Heart left ventricle (tissue), 16 donors: ENCODE results near the gene CFL1. TPM values are rescaled to one million over a fixed set of nuclear protein-coding genes. Genes with fewer than 3 reads are reported as not detected.

Source experiments
- ATAC-seq, 4 donors: fragments of 200-7000 bp; cut with Tn5 transposase; one replicate each; pipeline ENCODE4 v1.9.1; 2020 to 2022; ENCODE audit warnings: moderate library complexity in 4 of 4, mild to moderate bottlenecking in 3 of 4, moderate number of reproducible peaks in 1 of 4
- DNase-seq, 5 donors: peaks; one replicate each; pipeline ENCODE4 v3.0.0-alpha.2; 2020
- H3K27ac ChIP-seq, 12 donors: fragments of 200-600 bp; sonication (generic) in 4 of 12; one replicate each; pipeline versions ENCODE4 v1.5.0 to v1.8.0; 2016 to 2022; ENCODE audit warnings: mild to moderate bottlenecking in 2 of 12
- H3K27me3 ChIP-seq, 9 donors: fragments of 200-600 bp; sonication (generic) in 2 of 9; one replicate each; pipeline versions ENCODE4 v1.5.1 to v1.8.0; 2016 to 2022; ENCODE audit warnings: mild to moderate bottlenecking in 3 of 9
- H3K36me3 ChIP-seq, 9 donors: fragments of 200-600 bp; sonication (generic) in 2 of 9; one replicate each; pipeline versions ENCODE4 v1.5.0 to v1.8.0; 2018 to 2022; ENCODE audit warnings: mild to moderate bottlenecking in 2 of 9
- H3K4me1 ChIP-seq, 12 donors: fragments of 200-600 bp; sonication (generic) in 4 of 12; one replicate each; pipeline versions ENCODE4 v1.5.0 to v1.8.0; 2016 to 2022; ENCODE audit warnings: mild to moderate bottlenecking in 3 of 12
- H3K4me3 ChIP-seq, 12 donors: fragments of 200-600 bp; sonication (generic) in 4 of 12; one replicate each; pipeline versions ENCODE4 v1.5.0 to v1.8.0; 2017 to 2022; ENCODE audit warnings: mild to moderate bottlenecking in 9 of 12, moderate library complexity in 4 of 12
- H3K9me3 ChIP-seq, 12 donors: fragments of 200-600 bp; sonication (generic) in 4 of 12; one replicate each; pipeline versions ENCODE4 v1.5.0 to v1.8.0; 2016 to 2022; ENCODE audit warnings: mild to moderate bottlenecking in 1 of 12
- CTCF ChIP-seq, 12 donors: fragments of 200-600 bp; sonication (generic) in 4 of 12; IDR thresholded peaks; one replicate each; pipeline versions ENCODE4 v1.5.0 to v1.8.0; 2018 to 2022; ENCODE audit warnings: antibody characterized with exemption in 12 of 12, mild to moderate bottlenecking in 5 of 12
- POLR2A ChIP-seq, 2 donors: fragments of 450-650 bp; IDR thresholded peaks; one replicate each; pipeline ENCODE4 v1.6.1; 2017; ENCODE audit warnings: antibody characterized with exemption in 2 of 2, mild to moderate bottlenecking in 2 of 2, moderate library complexity in 2 of 2
- WGBS, 4 donors: extraction: QIAGEN DNeasy Blood & Tissue Kit in 2 of 4; methylation state at CpG; one replicate each; pipeline versions ENCODE4 v1.1.5 to v1.1.7; 2013 to 2018; 5-methylcytosine and 5-hydroxymethylcytosine counted together
- intact Hi-C, 10 donors: fragments of 100-400 bp; cut with DNase I; formaldehyde crosslinking; loops; one replicate each; pipeline versions ENCODE4 v1.11.1 to v1.14.2; 2022
- polyA plus RNA-seq, 2 donors: library from polyadenylated mRNA; stranded (reverse); fragments of 200-250 nt; gene quantifications; one replicate each; pipeline ENCODE4 v1.2.3, GENCODE V29; 2013
- total RNA-seq, 9 donors: library from RNA; depleted of rRNA in 2 of 9; stranded (reverse); fragments of >200 nt in 2 of 9; fragmentation: NEBNext Ultra II Directional in 3 of 9; extraction: Animal tissue kit (Norgen Biotek cat#: 25700) in 3 of 9; gene quantifications; one replicate each; pipeline versions ENCODE4 v1.1.0 to v1.2.4, GENCODE V29; 2016 to 2023
- donor health status: ischemic (EF 13 %, LVEDD 7.1; RV severe dilation, severe dysfunction).
- donor health status: healthy with polysubstance abuse.
- donor health status: DM: no; HTN: yes; CAD: no.
- donor health status: DM: no; HTN: no; CAD: no.
- donor health status: ischemic (EF 25% LVEDD 6.9; RV normal size, moderate dysfunction).
- donor health status: ischemic (EF 25% LVEDD 5.7; RV mildly dilated, moderate dysfunction).
- donor health status: healthy.
- donor health status: DM: yes; HTN: yes; CAD: no.
- donor health status: ischemic (EF 35%, LVEDD 5.7; RV mildly dilated, moderate dysfunction).
- donor health status: nonischemic (EF 11% LVEDD 7.7; RV severe dilation, severe dysfunction).
- donor health status: DM: yes; HTN: yes; CAD: no.
- donor health status: PGD.
- donor health status: ischemic (EF 29% LVEDD 5.4; RV normal size, mild dysfunction).
- donor health status: nonischemic (EF 23%, LVEDD 6.1; RV moderate dilation, normal function).

Gene CFL1
- total and polyA plus RNA-seq, 11 donors: 289 to 973 (median 424) TPM

GRCh38 chr11:65880027-65880426, 22.0 kb upstream of the CFL1 start:
- no peaks in the 10 kb centered on the region for H3K9me3 ChIP-seq
- no peaks in the 10 kb centered on the region for H3K27me3 ChIP-seq
- DNase-seq (peak in 1 of 5 donors; percentile 15), ATAC-seq (no peak)
- peaks cover 0 to 32% (median 25%) of the 10 kb centered on the region in 9 donors for H3K36me3 ChIP-seq
- H3K4me3 ChIP-seq: peak overlapping the region in 1 of 12 donors; percentile 42
- no peak for TF ChIP-seq POLR2A (IDR thresholded peaks at IDR 0.05)
- TF ChIP-seq CTCF (IDR thresholded peaks at IDR 0.05): no peak
- peaks cover 0 to 18% (median 7%) of the 10 kb centered on the region in 12 donors for H3K4me1 ChIP-seq
- H3K27ac ChIP-seq: peak overlapping the region in 1 of 12 donors; percentile 35
- WGBS, 4 donors: 78 to 87% (median 79%) methylated on average over 6 to 7 of the region's 7 CpGs
- intact Hi-C loops: loop anchor here in 5 of 10 donors (5.0 to 10.0 kb wide), 3 partner anchors 42 to 107 kb away; no protein-coding TSS in a partner anchor

GRCh38 chr11:65879617-65880016, 21.6 kb upstream of the CFL1 start, which contains the start of gene CTSW:
Gene CTSW (plus strand): TSS chr11:65879837. CDS start chr11:65879855, 18 bp downstream.
- ATAC-seq (peak in 1 of 4 donors; percentile 4), DNase-seq (peak in 1 of 5 donors; percentile 63)
- Histone ChIP-seq H3K9me3 (no peaks in the 10 kb centered on the region), H3K4me1 (peaks cover 0 to 14% (median 3%) of the 10 kb centered on the region in 12 donors), H3K36me3 (peaks cover 0 to 28% (median 22%) of the 10 kb centered on the region in 9 donors), H3K27me3 (no peaks in the 10 kb centered on the region), H3K27ac (peak within 1 kb of the TSS in 1 of 12 donors; percentile 35), H3K4me3 (peak within 1 kb of the TSS in 1 of 12 donors; percentile 42)
- WGBS, 4 donors: 56 to 70% (median 66%) methylated on average over 7 of the region's 7 CpGs
- intact Hi-C loops: loop anchor here in 5 of 10 donors (5.0 to 10.0 kb wide), 3 partner anchors 43 to 108 kb away; no protein-coding TSS in a partner anchor
- TF ChIP-seq CTCF (IDR thresholded peaks at IDR 0.05) (no peak), POLR2A (IDR thresholded peaks at IDR 0.05) (no peak)

- H3K27me3 ChIP-seq: no peaks in the 10 kb centered on the region
- intact Hi-C loops: loop anchor here in 3 of 10 donors (1.0 to 2.0 kb wide), 3 partner anchors 13 to 15 kb away; partner anchors contain the start of genes CFL1 (in 2 of the 3), FIBP (in 1 of the 3) and MUS81 (in 1 of the 3)
- H3K27ac ChIP-seq: peak overlapping the region; percentile 75 to 99 (median 96)
- H3K4me3 ChIP-seq: peak overlapping the region; percentile 32 to 95 (median 68)
- peaks cover 3 to 39% (median 22%) of the 10 kb centered on the region in 12 donors for H3K4me1 ChIP-seq
- TF ChIP-seq CTCF (IDR thresholded peaks at IDR 0.05): no peak
- TF ChIP-seq POLR2A (IDR thresholded peaks at IDR 0.05): peak; percentile 52 to 91
- peak; percentile 95 to 97 (median 96) for DNase-seq
- ATAC-seq: peak; percentile 93 to 97 (median 94)
- no peaks in the 10 kb centered on the region for H3K9me3 ChIP-seq
- H3K36me3 ChIP-seq: peaks cover 0 to 21% (median 14%) of the 10 kb centered on the region in 9 donors
- 7 to 15% (median 10%) methylated on average over 31 to 54 of the region's 54 CpGs for WGBS, 4 donors
These were observed 15.6 kb upstream of the CFL1 start for GRCh38 chr11:65873318-65874156.
